ENCODE data around the gene RRAS. TPM values are rescaled to one million over a fixed set of nuclear protein-coding genes. Genes with fewer than 3 reads are reported as not detected.

Gene RRAS
- polyA plus RNA-seq, 12 donors, result 24.2 to 56.9 (median 28.4) TPM; not detected in 1

Other genes starting within 250 kb of the RRAS start
- gene PTH2, start 216.7 kb downstream of the RRAS start, polyA plus RNA-seq (ENCODE audit: insufficient read length in 12 of 12), result not detected
- under 1 TPM in 1 of 12 donors, not detected in 11; 0.13 TPM for gene GFY, start 214.8 kb downstream of the RRAS start, polyA plus RNA-seq (ENCODE audit: insufficient read length in 12 of 12)
- gene SLC17A7, start 198.6 kb downstream of the RRAS start, polyA plus RNA-seq (ENCODE audit: insufficient read length in 12 of 12), result 1 to 10 TPM in 6 of 12 donors, under 1 TPM in 4, not detected in 2; 0.68 to 1.8 (median 1.1) TPM
- 10 to 100 TPM in 11 of 12 donors, not detected in 1; 31.0 to 56.8 (median 38.9) TPM for gene PIH1D1, start 188.3 kb downstream of the RRAS start, polyA plus RNA-seq (ENCODE audit: insufficient read length in 12 of 12)
- gene ALDH16A1, start 186.9 kb downstream of the RRAS start, polyA plus RNA-seq (ENCODE audit: insufficient read length in 12 of 12), result 10 to 100 TPM in 4 of 12 donors, 1 to 10 TPM in 7, not detected in 1; 7.3 to 19.4 (median 9.1) TPM
- 1 to 10 TPM in 10 of 12 donors, not detected in 2; 1.8 to 8.7 (median 2.7) TPM for gene FLT3LG, start 165.9 kb downstream of the RRAS start, polyA plus RNA-seq (ENCODE audit: insufficient read length in 12 of 12)
- 1,000 to 10,000 TPM in 11 of 12 donors, 100 to 1,000 TPM in 1; 824 to 4,594 (median 3,921) TPM for gene RPL13A, start 152.5 kb downstream of the RRAS start, polyA plus RNA-seq (ENCODE audit: insufficient read length in 12 of 12)
- 1,000 to 10,000 TPM in 11 of 12 donors, not detected in 1; 2,121 to 3,613 (median 3,007) TPM for gene RPS11, start 143.7 kb downstream of the RRAS start, polyA plus RNA-seq (ENCODE audit: insufficient read length in 12 of 12)
- gene FCGRT, start 127.5 kb downstream of the RRAS start, polyA plus RNA-seq (ENCODE audit: insufficient read length in 12 of 12), result 100 to 1,000 TPM in 11 of 12 donors, not detected in 1; 117 to 198 (median 164) TPM
- gene RCN3, start 112.1 kb downstream of the RRAS start, polyA plus RNA-seq (ENCODE audit: insufficient read length in 12 of 12), result 100 to 1,000 TPM in 1 of 12 donors, 10 to 100 TPM in 10, not detected in 1; 34.9 to 102 (median 45.9) TPM
- 10 to 100 TPM in 11 of 12 donors, not detected in 1; 25.7 to 60.7 (median 52.9) TPM for gene NOSIP, start 59.6 kb downstream of the RRAS start, polyA plus RNA-seq (ENCODE audit: insufficient read length in 12 of 12)
- 1 to 10 TPM in 3 of 12 donors, under 1 TPM in 7, not detected in 2; 0.17 to 3.1 (median 0.61) TPM for gene PRRG2, start 58.8 kb downstream of the RRAS start, polyA plus RNA-seq (ENCODE audit: insufficient read length in 12 of 12)
- gene PRR12, start 49.0 kb downstream of the RRAS start, polyA plus RNA-seq (ENCODE audit: insufficient read length in 12 of 12), result 10 to 100 TPM in 11 of 12 donors, not detected in 1; 11.6 to 25.6 (median 14.3) TPM
- gene SCAF1, start 2.1 kb upstream of the RRAS start, polyA plus RNA-seq (ENCODE audit: insufficient read length in 12 of 12), result 10 to 100 TPM in 11 of 12 donors, not detected in 1; 15.6 to 44.2 (median 23.6) TPM
- gene IRF3, start 25.7 kb upstream of the RRAS start, polyA plus RNA-seq (ENCODE audit: insufficient read length in 12 of 12), result 10 to 100 TPM in 11 of 12 donors, not detected in 1; 26.2 to 59.4 (median 30.9) TPM
- gene BCL2L12, start 25.8 kb upstream of the RRAS start, polyA plus RNA-seq (ENCODE audit: insufficient read length in 12 of 12), result 10 to 100 TPM in 11 of 12 donors, not detected in 1; 19.7 to 31.1 (median 25.5) TPM
- gene PRMT1, start 37.1 kb upstream of the RRAS start, polyA plus RNA-seq (ENCODE audit: insufficient read length in 12 of 12), result 100 to 1,000 TPM in 11 of 12 donors, not detected in 1; 158 to 200 (median 173) TPM
- gene ADM5, start 49.5 kb upstream of the RRAS start, polyA plus RNA-seq (ENCODE audit: insufficient read length in 12 of 12), result 1 to 10 TPM in 6 of 12 donors, under 1 TPM in 4, not detected in 2; 0.78 to 1.5 (median 1.1) TPM
- 10 to 100 TPM in 5 of 12 donors, 1 to 10 TPM in 5, not detected in 2; 5.6 to 14.2 (median 9.9) TPM for gene CPT1C, start 51.0 kb upstream of the RRAS start, polyA plus RNA-seq (ENCODE audit: insufficient read length in 12 of 12)
- 1 to 10 TPM in 3 of 12 donors, under 1 TPM in 7, not detected in 2; 0.14 to 1.4 (median 0.50) TPM for gene TSKS, start 123.2 kb upstream of the RRAS start, polyA plus RNA-seq (ENCODE audit: insufficient read length in 12 of 12)
- gene AP2A1, start 126.9 kb upstream of the RRAS start, polyA plus RNA-seq (ENCODE audit: insufficient read length in 12 of 12), result 10 to 100 TPM in 11 of 12 donors, not detected in 1; 44.1 to 78.6 (median 47.9) TPM
- gene FUZ, start 173.1 kb upstream of the RRAS start, polyA plus RNA-seq (ENCODE audit: insufficient read length in 12 of 12), result 10 to 100 TPM in 11 of 12 donors, not detected in 1; 11.8 to 41.9 (median 16.0) TPM
- gene MED25, start 178.1 kb upstream of the RRAS start, polyA plus RNA-seq (ENCODE audit: insufficient read length in 12 of 12), result 10 to 100 TPM in 11 of 12 donors, not detected in 1; 26.4 to 44.2 (median 29.5) TPM
- gene PTOV1, start 211.0 kb upstream of the RRAS start, polyA plus RNA-seq (ENCODE audit: insufficient read length in 12 of 12), result 100 to 1,000 TPM in 11 of 12 donors, not detected in 1; 143 to 230 (median 174) TPM
- 10 to 100 TPM in 11 of 12 donors, not detected in 1; 17.2 to 73.0 (median 28.5) TPM for gene PNKP, start 227.4 kb upstream of the RRAS start, polyA plus RNA-seq (ENCODE audit: insufficient read length in 12 of 12)
- 100 to 1,000 TPM in 1 of 12 donors, 10 to 100 TPM in 11; 26.0 to 219 (median 30.8) TPM for gene AKT1S1, start 237.2 kb upstream of the RRAS start, polyA plus RNA-seq (ENCODE audit: insufficient read length in 12 of 12)
- 10 to 100 TPM in 11 of 12 donors, not detected in 1; 25.8 to 44.9 (median 32.5) TPM for gene TBC1D17, start 237.6 kb upstream of the RRAS start, polyA plus RNA-seq (ENCODE audit: insufficient read length in 12 of 12)

Data from muscle of arm (tissue), 12 donors.